Activated naive CD8-positive, alpha-beta T cell treated with anti-CD3 and anti-CD28 coated beads, Interleukin-2, amount 50 U/mL, for 16 hours (primary cell): ENCODE data around the gene WWOX.
"Not testable (repeated sequence)": the region's sequence is repeated elsewhere in the genome, so short reads cannot be mapped to it uniquely, and the experiment has no call there.

ENCODE experiments used
- DNase-seq: peaks from one replicate; pipeline ENCODE4 v3.0.0-alpha.2; 2020; ENCODE audit warnings: low read depth, low spot score

The WWOX gene

DNA sequence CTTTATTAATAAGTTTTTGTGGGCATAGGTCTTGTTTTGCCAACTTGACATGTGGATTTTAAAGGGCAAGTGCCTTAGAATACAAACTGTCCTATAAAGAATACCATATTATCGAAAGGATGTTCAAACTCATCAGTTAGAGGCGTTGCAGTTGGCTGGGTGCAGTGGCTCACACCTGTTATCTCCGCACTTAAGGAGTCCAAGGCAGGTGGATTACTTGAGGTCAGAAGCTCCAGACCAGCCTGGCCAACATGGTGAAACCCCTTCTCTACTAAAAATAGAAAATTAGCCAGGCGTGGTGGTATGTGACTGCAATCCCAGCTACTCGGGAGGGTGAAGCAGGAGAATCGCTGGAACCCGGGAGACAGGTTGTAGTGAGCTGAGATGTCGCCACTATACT, 472.0 kb downstream of the WWOX start:
- DNase-seq, result no peak

- DNase-seq, result no peak
Observed at GRCh38 chr16:78571898-78572358, 472.5 kb downstream of the WWOX start.

GRCh38 chr16:78574571-78574970, 475.1 kb downstream of the WWOX start:
- no peak for DNase-seq

- DNase-seq, result no peak
Observed at GRCh38 chr16:78576941-78577340, 477.5 kb downstream of the WWOX start.

DNA sequence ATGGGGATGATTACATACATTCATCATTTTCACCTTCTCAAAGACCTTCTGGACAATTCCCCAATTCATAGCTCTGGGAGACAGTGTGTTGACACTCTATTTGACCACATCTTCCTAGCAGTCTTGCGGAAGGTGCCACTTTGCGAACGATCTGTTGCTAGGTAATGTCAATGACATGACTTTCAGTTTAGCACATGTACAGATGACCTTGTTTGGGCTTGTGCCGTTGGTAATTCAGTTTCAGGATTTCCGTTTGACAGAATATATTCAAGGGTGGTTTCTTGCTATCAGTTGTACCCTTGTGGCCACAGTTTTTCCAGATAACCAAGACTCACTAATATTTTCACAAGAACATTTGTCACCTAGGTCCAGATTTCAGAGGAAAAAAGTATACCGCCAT, 478.2 kb downstream of the WWOX start:
- DNase-seq, result no peak

DNA sequence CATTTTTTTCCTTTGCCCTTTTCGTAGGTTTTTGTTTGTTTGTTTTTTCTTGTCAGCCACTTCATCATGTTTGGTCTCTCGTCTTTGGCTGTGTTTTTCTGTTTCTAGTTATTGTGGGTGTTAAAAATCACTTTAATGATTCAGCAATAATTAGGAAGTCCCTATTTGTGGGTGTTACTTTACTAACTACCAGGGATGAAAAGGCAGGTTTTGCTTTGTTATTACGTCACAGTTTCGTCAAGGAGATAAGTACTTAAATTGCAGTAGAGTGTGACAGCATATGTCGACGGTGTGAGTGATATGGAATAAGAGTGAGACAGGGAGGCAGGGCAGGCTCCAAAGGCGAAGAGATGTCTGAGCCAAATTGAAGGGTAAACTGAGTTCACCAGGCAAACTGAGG, 479.6 kb downstream of the WWOX start:
- no peak for DNase-seq

GRCh38 chr16:78583441-78583840, 484.0 kb downstream of the WWOX start:
- DNase-seq, result no peak

DNA sequence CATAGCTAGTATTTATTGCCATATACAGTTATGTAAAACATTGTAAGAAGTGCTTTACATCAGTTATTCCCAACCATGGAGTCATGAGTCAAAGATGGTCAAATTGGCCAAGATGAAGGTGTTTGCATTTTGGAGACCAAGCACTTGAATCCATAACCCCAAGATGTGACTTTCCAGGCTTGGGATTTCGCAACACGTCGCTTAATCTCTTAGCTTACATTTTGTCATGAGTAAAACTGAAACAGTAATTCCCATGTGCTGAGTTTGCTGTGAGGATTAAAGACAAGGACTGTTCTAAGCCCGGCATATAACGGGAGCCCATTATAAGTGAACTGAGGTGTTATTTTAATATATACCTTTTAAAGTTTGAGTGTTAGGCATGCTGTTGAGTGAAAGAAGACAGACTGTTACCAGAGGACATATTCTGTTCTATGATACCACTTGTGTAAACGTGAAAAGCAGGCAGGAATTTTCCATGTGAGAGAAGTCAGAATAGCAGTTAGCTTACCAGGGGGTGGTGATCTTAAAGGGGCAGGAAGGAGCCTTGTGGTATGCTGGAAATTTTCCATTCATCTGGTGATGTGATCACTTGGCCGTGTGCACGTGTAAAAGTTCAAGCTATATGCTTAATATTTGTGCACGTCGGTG, 484.9 kb downstream of the WWOX start:
- DNase-seq, result no peak

DNA sequence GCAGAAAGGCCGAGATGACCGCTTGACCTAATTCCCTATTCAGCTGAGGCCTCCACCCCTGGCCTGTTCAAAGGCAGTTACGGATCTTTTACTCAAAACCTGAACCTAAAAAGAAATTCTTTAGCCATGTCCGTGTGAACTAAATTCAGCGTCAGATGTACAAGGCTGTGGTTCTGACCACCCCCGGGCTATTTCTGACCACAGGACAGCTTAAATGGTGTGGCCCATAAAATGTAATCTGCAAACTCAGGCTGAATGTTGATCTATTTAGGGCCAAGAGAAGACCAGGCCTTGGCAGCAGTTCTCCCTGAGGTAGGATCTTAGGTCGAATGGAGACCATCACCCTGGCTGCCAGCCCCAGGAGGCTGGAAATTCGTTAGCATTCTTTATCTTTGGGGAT, 485.5 kb downstream of the WWOX start:
- no peak for DNase-seq

GRCh38 chr16:78589331-78589730, 489.9 kb downstream of the WWOX start:
- no peak for DNase-seq

GRCh38 chr16:78591682-78592103, 492.2 kb downstream of the WWOX start:
- no peak for DNase-seq

DNA sequence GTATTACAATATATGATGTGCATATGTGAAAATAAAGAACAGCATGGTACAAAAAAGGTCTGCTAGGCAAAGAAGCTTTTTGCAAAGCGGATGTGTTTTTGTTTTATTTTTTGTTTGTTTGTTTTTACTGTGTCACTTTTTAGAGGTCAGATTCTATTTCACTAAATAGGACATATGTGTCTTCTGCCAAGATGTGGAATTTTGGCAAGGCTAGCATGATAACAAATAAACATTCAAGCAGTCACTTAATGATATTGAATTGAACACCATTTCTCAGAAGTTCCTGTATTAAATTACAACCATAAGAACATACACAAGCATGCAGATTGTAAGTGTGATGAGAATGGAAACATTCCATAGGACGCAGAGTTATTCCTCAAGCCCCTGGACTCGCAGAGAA, 492.7 kb downstream of the WWOX start:
- DNase-seq, result no peak

DNA sequence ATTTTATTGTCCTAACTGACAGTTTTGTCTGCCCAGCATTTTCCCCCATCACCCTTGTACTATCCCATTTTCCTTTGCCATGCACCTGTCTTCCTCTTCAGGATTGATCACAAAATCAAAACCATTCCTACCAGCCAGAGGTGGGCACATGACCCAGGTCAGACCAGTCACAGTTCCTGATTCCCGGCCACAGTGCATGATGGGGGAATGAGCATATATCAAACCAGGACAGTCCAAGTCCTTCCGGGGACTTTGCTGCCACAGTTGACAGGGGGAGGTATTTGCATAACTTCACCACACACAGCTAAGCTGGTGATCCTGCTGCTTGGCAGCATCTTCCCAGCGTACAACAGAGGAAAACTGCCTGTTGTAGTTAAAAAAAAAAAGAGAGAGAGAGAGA, 493.9 kb downstream of the WWOX start:
- no peak for DNase-seq

DNA sequence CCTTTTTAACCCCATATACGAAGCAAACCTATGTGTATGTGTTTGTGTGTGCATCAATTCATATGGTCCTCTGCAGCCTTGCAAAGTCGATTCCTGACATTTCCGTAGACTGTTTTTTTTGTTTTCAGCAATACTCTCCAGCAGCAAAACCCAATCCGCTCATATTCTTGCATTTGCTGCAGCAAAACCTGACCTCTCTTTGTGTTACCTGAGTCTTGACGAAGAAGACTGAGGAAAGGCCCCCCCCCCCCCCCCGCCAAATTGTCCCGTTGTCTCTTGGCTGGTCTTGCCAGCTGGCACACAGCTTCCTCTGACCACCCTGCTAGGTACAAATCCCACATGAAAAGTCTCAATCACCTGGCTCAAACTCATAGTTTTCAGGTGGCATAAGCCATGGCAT, 494.7 kb downstream of the WWOX start:
- DNase-seq, result no peak

DNA sequence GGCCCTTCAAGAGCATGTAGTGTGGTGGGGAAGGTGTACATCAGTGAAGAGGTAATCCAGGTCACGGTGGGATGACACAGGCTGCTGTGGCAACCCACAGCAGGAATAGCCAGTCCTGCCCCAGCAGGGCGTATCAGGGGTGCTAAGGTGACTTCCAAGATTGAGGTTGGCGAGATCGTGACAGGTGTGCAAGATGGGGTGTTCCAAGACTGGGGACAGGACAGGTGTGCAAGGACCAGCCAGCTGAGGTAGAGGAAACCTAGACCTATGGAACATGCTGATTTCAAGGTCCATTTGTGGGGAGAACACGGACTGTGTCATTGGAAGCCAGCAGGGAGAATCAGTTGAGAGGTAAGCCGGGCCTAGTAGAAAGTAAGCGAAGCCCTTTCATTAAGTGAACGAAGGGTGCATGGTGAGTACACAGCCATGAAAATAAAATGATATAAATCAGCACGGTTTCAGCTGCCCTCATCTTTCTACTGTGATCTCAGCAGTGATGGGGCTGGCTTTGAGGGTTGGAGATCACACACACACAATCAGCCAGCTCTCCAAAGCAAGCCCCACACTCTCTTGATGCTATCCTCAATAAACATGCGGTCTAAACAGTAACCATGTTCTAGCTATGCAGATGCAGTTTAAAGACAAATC, 497.0 kb downstream of the WWOX start:
- DNase-seq, result no peak

DNA sequence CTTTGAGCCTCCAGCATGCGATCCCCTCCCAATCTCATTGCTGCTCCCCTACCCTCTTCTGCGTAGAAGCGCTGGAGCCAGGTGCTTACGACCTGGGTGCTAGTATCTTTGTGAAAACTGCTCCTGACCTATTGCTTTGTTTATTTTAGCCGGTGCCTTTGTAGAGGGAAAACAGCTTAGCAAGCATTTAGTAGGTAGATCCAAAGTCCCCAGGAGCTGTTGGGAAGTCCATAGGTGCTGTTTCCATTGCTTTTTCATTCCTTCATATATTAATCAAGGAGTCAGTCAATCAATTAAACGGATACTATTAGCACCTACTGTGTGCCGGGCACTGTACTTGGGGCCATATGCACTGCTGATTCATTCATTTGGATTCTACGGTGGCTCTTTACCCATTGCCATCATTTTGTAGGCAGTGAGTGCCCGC, 497.6 kb downstream of the WWOX start:
- DNase-seq, result no peak

GRCh38 chr16:78597809-78598570, 498.5 kb downstream of the WWOX start:
- DNase-seq, result no peak

- DNase-seq, result no peak
Observed at GRCh38 chr16:78599271-78599670, 499.8 kb downstream of the WWOX start.

DNA sequence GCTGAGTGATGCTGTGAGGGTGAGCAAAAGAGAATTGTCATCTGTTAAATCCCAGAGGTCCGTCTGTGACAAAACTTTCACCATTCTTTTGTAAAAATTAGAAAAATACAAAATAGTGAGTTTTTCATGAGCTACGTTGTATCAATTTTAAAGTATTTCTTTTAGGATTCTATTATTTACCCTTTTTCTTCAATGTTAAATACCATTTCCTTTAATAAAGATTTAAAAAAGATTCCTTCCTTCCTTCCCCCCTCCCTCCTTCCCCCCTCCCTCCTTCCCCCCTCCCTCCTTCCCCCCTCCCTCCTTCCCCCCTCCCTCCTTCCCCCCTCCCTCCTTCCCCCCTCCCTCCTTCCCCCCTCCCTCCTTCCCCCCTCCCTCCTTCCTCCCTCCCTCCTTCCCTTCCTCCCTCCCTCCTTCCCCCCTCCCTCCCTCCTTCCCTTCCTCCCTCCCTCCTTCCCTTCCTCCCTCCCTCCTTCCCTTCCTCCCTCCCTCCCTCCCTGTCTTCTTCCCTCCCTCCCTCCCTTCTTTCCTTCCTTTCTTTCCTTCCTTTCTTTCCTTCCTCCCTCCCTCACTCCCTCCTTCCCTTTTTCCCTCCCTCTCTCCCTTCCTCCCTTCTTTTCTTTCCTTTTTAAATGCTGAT, 505.1 kb downstream of the WWOX start:
- not testable (repeated sequence) for DNase-seq

- DNase-seq, result no peak
Observed at GRCh38 chr16:78605548-78606101, 506.2 kb downstream of the WWOX start.

- DNase-seq, result no peak
Observed at GRCh38 chr16:78606545-78606944, 507.1 kb downstream of the WWOX start.

GRCh38 chr16:78607022-78607421, 507.6 kb downstream of the WWOX start:
- DNase-seq, result no peak
